Chondrocyte (in vitro differentiated cells): Measurements from ENCODE around the gene ZSCAN9. TPM values are rescaled to one million over a fixed set of nuclear protein-coding genes. Genes with fewer than 3 reads are reported as not detected.
A peak's percentile ranks its signal among the peaks of the same experiment; 100 is the strongest.

Source experiments
- DNase-seq: peaks from one replicate; pipeline ENCODE4 v3.0.0; 2021; ENCODE audit warnings: mixed read lengths, low spot score
- H3K27ac Mint-ChIP-seq: one replicate; pipeline ENCODE4 v1.8.0; 2021; ENCODE audit warnings: mild to moderate bottlenecking, moderate library complexity, mixed read lengths; ENCODE audit not compliant: unreplicated experiment
- H3K27me3 Mint-ChIP-seq: 2 replicates; pipeline ENCODE4 v1.8.0; 2021; ENCODE audit warnings: low read depth, mixed read lengths
- H3K36me3 Mint-ChIP-seq: 2 replicates; pipeline ENCODE4 v1.8.0; 2021; ENCODE audit warnings: low read depth, mixed read lengths
- H3K4me1 Mint-ChIP-seq: 2 replicates; pipeline ENCODE4 v1.8.0; 2021; ENCODE audit warnings: low read depth, mild to moderate bottlenecking, mixed read lengths
- H3K4me3 Mint-ChIP-seq: one replicate; pipeline ENCODE4 v1.8.0; 2021; ENCODE audit warnings: mild to moderate bottlenecking, moderate library complexity, mixed read lengths; ENCODE audit not compliant: unreplicated experiment
- H3K9me3 Mint-ChIP-seq: 2 replicates; pipeline ENCODE4 v1.8.0; 2021; ENCODE audit warnings: low read depth, mixed read lengths
- total RNA-seq: library from RNA; stranded (reverse); gene quantifications from 3 replicates; pipeline ENCODE4 v1.2.1, GENCODE V29; 2021
- TF ChIP-seq, protein P1 (sequence below): fragments of 200-600 bp; sonication (generic); IDR thresholded peaks from 2 replicates; pipeline ENCODE4 v1.5.0; 2021; ENCODE audit warnings: antibody characterized with exemption, mild to moderate bottlenecking, moderate library complexity

ZSCAN9 gene
- total RNA-seq, 1 donor from 2014 or later = 13.0 TPM

GRCh38 chr6:28251661-28252008 is 26.6 kb downstream of the ZSCAN9 start:
- Mint-ChIP-seq H3K4me1 (peaks cover 21% of the 10 kb centered on the region), H3K9me3 (no peaks in the 10 kb centered on the region), H3K27me3 (no peaks in the 10 kb centered on the region), H3K27ac (peak overlapping the region; percentile 87), H3K4me3 (peak overlapping the region; percentile 98), H3K36me3 (peaks cover 6% of the 10 kb centered on the region)
- no peak for DNase-seq
- TF ChIP-seq, protein P1, sequence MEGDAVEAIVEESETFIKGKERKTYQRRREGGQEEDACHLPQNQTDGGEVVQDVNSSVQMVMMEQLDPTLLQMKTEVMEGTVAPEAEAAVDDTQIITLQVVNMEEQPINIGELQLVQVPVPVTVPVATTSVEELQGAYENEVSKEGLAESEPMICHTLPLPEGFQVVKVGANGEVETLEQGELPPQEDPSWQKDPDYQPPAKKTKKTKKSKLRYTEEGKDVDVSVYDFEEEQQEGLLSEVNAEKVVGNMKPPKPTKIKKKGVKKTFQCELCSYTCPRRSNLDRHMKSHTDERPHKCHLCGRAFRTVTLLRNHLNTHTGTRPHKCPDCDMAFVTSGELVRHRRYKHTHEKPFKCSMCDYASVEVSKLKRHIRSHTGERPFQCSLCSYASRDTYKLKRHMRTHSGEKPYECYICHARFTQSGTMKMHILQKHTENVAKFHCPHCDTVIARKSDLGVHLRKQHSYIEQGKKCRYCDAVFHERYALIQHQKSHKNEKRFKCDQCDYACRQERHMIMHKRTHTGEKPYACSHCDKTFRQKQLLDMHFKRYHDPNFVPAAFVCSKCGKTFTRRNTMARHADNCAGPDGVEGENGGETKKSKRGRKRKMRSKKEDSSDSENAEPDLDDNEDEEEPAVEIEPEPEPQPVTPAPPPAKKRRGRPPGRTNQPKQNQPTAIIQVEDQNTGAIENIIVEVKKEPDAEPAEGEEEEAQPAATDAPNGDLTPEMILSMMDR = no peak

DNA sequence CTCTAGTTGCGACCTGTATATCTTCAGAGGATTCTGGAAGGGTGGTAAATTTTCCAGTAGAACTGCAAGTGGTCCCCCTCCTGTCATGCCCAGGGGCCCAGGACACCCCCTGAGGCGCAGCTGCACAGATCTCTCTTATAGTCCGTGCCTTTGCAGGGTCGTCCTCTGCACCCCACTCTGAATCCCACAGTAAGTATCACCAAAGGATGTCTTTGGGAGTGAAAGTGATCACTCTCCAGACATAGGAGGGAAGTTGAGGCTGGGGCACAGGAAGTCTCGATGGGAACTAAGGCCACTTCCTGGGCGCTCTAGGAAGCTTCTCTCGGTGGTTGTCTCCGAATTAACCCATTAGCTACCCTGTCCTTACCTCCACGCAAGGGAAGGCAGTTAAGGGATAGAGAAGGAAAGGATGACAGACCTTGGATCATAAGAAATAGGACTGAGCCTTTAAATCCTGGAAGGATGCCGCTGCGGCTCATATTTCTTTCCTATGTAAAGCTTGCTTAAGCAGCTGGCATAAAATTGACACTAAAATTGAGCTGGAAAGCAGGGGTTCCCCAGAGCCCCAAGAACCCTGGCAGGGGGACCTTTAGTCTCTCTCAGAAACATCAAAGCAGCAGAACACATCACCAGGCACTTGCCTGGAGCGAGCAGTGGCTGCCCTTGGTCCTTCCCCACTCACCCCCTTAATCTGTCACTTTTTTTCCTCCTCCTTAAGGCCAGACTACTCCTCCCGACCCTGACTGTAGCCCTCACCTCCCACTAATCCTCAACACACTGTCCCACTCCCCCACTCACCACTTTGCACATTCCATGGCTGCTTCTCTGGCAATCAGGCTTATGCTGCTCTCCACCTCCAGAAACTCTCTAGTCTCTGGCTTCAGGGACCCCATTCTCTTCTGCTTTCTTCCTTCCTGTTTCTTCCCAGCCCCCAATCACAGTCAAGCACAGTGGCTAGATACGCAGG is 27.2 kb downstream of the ZSCAN9 start, which contains the start of gene ZKSCAN4:
ZKSCAN4 (minus strand) TSS at position 261 of the 967 bp plus-strand sequence. CDS start 289 bp downstream, outside the sequence.
- DNase-seq = no peak
- Mint-ChIP-seq H3K9me3 (no peaks in the 10 kb centered on the region), H3K4me1 (peaks cover 21% of the 10 kb centered on the region), H3K4me3 (peak within 1 kb of the TSS; percentile 98), H3K27ac (peak within 1 kb of the TSS; percentile 87), H3K36me3 (peaks cover 6% of the 10 kb centered on the region), H3K27me3 (no peaks in the 10 kb centered on the region)
- TF ChIP-seq, protein P1 = no peak

- TF ChIP-seq, protein P1 = no peak
- Mint-ChIP-seq H3K36me3 (no peaks in the 10 kb centered on the region), H3K27me3 (no peaks in the 10 kb centered on the region), H3K27ac (no peak overlapping the region), H3K9me3 (no peaks in the 10 kb centered on the region), H3K4me3 (no peak overlapping the region), H3K4me1 (peaks cover 21% of the 10 kb centered on the region)
- DNase-seq = no peak
Measured at GRCh38 chr6:28254121-28254519, 29.0 kb downstream of the ZSCAN9 start.

GRCh38 chr6:28257042-28257441 is 32.0 kb downstream of the ZSCAN9 start:
- Mint-ChIP-seq H3K36me3 (no peaks in the 10 kb centered on the region), H3K4me1 (peaks cover 8% of the 10 kb centered on the region), H3K9me3 (no peaks in the 10 kb centered on the region), H3K27me3 (peaks cover 7% of the 10 kb centered on the region), H3K27ac (no peak overlapping the region), H3K4me3 (no peak overlapping the region)
- TF ChIP-seq, protein P1 = no peak
- DNase-seq = no peak

- H3K4me3 Mint-ChIP-seq = no peak within 1 kb of the TSS
- H3K4me1 Mint-ChIP-seq = peaks cover 3% of the 10 kb centered on the region
- H3K27me3 Mint-ChIP-seq = peaks cover 7% of the 10 kb centered on the region
- peak; percentile 81 for DNase-seq
- H3K9me3 Mint-ChIP-seq = no peaks in the 10 kb centered on the region
- TF ChIP-seq, protein P1 = no peak
- no peaks in the 10 kb centered on the region for H3K36me3 Mint-ChIP-seq
- no peak within 1 kb of the TSS for H3K27ac Mint-ChIP-seq
Measured at GRCh38 chr6:28258877-28259777, 34.1 kb downstream of the ZSCAN9 start, which contains the start of gene NKAPL. Gene NKAPL, plus strand, starts transcription at chr6:28259297. Its CDS starts 75 bp downstream, at chr6:28259372.
